ENCODE data around the gene PLK5.

Gene PLK5

DNA sequence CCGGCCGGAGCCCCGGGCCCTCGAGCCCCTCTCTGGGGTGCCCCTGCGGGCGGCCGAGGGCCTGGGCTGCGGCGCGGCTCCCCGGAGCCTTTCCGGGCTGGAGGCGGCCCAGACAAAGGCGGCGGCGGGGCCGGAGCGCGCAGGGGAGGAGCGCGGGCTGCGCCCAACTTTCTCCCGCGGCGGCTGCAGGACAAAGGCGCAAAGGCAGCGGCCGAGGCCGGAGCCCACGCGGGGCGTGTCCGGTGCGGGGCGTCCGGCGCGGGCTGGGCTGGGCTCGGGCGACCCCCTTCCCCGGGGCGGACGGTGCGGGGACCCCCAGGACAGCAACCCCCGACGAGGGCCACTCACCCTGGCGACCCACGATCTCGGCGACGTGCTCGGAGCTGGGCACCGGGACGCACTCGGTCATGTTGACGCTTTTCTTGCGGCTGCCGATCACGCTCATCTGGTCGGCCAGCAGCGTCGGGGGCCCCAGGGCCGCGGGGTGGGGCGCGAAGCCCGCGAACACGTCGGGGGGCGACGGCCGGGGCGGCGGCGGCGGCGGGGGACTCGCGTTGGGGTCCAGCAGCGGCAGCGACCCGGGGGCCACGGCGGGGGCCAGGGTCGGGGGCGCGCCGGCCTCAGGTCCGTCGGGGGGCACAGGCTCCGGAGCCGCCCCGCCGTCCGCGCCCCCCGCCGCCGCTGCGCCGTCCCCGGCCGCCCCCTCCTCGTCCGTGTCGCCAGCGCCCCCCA lies 43.4 kb downstream of the PLK5 start:
- TF ChIP-seq, protein P1, sequence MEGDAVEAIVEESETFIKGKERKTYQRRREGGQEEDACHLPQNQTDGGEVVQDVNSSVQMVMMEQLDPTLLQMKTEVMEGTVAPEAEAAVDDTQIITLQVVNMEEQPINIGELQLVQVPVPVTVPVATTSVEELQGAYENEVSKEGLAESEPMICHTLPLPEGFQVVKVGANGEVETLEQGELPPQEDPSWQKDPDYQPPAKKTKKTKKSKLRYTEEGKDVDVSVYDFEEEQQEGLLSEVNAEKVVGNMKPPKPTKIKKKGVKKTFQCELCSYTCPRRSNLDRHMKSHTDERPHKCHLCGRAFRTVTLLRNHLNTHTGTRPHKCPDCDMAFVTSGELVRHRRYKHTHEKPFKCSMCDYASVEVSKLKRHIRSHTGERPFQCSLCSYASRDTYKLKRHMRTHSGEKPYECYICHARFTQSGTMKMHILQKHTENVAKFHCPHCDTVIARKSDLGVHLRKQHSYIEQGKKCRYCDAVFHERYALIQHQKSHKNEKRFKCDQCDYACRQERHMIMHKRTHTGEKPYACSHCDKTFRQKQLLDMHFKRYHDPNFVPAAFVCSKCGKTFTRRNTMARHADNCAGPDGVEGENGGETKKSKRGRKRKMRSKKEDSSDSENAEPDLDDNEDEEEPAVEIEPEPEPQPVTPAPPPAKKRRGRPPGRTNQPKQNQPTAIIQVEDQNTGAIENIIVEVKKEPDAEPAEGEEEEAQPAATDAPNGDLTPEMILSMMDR (IDR thresholded peaks at IDR 0.05; ENCODE audit: control insufficient read depth, extremely low read depth, insufficient read depth), result no peak
- peak overlapping the region; percentile 65 for H3K4me3 ChIP-seq (ENCODE audit: low read depth, low read length)
- no peak for DNase-seq (ENCODE audit: low read depth)

DNA sequence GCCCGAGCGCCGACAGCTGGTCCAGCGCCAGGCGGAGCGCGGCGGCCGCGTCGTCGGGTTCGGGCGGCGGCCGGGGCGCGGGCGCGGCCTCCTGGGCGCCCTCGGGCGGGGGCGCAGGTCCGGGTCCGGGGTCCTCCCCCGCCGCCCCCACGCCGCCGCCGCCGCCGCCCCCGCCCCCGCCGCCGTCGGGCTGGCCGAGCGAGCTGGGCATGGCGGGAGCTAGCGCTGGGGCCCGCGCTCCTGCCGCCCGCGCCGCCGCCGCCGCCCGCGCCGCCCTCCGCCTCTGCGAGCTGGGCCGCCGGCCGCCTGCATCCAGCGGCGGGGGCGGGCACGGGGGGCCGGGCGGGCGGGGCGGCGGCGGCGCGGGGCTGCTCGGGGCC lies 44.0 kb downstream of the PLK5 start:
- no peak overlapping the region for H3K4me3 ChIP-seq (ENCODE audit: low read depth, low read length)
- TF ChIP-seq, protein P1 (IDR thresholded peaks at IDR 0.05; ENCODE audit: control insufficient read depth, extremely low read depth, insufficient read depth), result no peak
- DNase-seq (ENCODE audit: low read depth), result no peak

DNA sequence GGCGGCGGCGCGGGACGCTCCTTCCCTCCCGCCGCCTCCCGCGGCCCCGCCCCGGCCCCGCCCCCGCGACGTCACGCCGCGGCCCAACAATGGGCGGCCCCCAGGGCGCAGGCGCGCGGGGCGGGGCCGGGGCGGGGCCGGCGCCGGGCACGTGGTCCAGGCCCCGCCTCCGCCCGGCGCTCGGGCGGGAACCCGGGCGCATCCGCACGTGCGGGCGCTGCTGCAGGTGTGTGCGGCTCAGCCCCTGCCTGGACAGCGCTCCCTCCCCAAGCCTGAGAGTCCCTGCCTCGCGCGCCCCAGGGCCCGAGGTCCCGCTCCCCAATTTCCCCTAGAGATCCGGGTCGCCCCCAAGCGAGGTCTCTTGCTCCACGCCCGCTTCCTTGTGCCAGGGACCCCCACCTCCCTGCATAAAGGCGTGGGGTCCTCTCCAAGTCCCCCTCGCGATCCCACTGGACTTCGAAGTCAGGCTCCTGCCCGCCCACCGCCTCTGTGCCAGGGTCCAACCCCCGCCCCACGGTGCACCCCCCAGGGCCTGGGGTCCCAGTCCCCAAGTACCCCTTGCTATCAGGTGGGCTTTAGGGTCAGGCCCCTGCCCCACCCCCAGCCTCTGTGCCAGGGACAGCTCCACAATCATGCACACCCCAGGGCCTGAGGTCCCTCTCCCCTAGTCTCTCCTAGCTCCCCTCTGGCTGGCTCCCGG lies 44.6 kb downstream of the PLK5 start, which contains the start of gene MEX3D:
Gene MEX3D, minus strand, starts transcription at position 6 of the 700 bp plus-strand sequence. CDS start 267 bp downstream, outside the sequence.
- TF ChIP-seq, protein P1 (IDR thresholded peaks at IDR 0.05; ENCODE audit: control insufficient read depth, extremely low read depth, insufficient read depth), result no peak
- peak within 1 kb of the TSS; percentile 65 for H3K4me3 ChIP-seq (ENCODE audit: low read depth, low read length)
- DNase-seq (ENCODE audit: low read depth), result no peak

DNA sequence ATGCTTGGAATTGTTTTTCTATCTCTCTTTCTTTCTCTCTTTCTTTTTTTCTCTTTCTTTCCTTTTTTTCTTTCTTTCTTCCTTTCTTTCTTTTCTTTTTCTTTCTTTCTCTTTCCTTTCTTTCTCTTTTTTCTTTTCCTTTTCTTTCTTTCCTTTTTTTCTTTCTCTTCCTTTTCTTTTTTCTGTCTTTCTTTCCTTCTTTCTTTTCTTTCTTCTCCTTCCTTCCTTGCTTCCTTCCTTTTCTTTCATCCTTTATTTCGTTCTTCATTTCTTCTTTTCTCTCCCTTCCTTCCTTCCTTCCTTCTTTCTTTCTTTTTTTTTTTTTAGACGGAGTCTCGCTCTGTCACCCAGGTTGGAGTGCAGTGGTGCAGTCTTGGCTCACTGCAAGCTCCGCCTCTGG lies 46.1 kb downstream of the PLK5 start:
- TF ChIP-seq, protein P1 (IDR thresholded peaks at IDR 0.05; ENCODE audit: control insufficient read depth, extremely low read depth, insufficient read depth), result no peak
- H3K4me3 ChIP-seq (ENCODE audit: low read depth, low read length), result no peak overlapping the region
- no peak for DNase-seq (ENCODE audit: low read depth)

DNA sequence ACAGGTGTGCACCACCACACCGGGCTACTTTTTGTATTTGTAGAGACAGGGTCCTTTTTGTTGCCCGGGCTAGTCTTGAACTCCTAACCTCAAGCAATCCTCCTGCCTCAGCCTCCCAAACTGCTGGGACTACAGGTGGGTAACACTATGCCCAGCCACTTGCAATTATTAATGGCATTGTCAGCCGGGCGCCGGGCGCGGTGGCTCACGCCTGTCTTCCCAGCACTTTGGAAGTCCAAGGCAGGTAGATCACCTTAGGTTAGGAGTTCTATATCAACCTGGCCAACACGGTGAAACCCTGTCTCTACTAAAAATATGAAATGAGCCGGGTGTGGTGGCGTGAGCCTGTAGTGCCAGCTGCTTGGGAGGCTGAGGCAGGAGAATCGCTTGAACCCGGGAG lies 47.0 kb downstream of the PLK5 start:
- H3K4me3 ChIP-seq (ENCODE audit: low read depth, low read length), result no peak overlapping the region
- TF ChIP-seq, protein P1 (IDR thresholded peaks at IDR 0.05; ENCODE audit: control insufficient read depth, extremely low read depth, insufficient read depth), result no peak
- no peak for DNase-seq (ENCODE audit: low read depth)

DNA sequence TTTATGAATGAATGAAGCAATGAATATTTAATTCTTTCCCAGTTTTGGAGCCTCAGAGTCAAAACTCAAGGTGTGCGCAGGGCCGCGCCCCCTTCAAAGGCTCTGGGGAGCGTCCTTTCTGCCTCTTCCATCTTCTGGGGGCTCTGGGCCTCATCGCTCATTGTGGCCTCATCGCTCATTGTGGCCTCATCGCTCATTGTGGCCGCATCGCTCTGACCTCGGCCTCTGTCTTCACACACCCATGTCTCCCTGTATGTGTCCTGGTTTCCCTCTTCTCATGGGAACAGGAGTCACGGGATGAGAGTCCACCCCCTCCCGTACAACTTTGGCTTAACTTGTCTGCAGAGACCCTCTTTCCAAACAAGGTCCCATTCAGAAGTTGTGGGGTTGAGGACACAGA lies 47.5 kb downstream of the PLK5 start:
- no peak overlapping the region for H3K4me3 ChIP-seq (ENCODE audit: low read depth, low read length)
- TF ChIP-seq, protein P1 (IDR thresholded peaks at IDR 0.05; ENCODE audit: control insufficient read depth, extremely low read depth, insufficient read depth), result no peak
- DNase-seq (ENCODE audit: low read depth), result no peak
